H9 (cell line): ENCODE measurements around the gene ARCN1. TPM values are rescaled to one million over a fixed set of nuclear protein-coding genes. Genes with fewer than 3 reads are reported as not detected.

Experiments
- DNase-seq: peaks from one replicate; pipeline ENCODE4 v3.0.0-alpha.2; 2017
- H2AFZ ChIP-seq: one replicate; pipeline ENCODE4 v1.6.1; 2013; ENCODE audit warnings: mild to moderate bottlenecking, low read length, control low read depth, moderate library complexity
- H2AK5ac ChIP-seq: 2 replicates; pipeline ENCODE4 v1.6.1; 2013; ENCODE audit warnings: low read length, control low read depth, mixed read lengths; ENCODE audit not compliant: insufficient read length
- H2BK120ac ChIP-seq: one replicate; pipeline ENCODE4 v1.6.1; 2013; ENCODE audit warnings: low read depth, mild to moderate bottlenecking, low read length, control low read depth, inconsistent platforms; ENCODE audit not compliant: poor library complexity, severe bottlenecking
- H2BK12ac ChIP-seq: 2 replicates; pipeline ENCODE4 v1.6.1; 2013; ENCODE audit warnings: low read length, control low read depth, mixed read lengths, low read depth; ENCODE audit not compliant: insufficient read length
- H2BK15ac ChIP-seq: 2 replicates; pipeline ENCODE4 v1.6.1; 2013; ENCODE audit warnings: low read depth, low read length, control low read depth
- H2BK20ac ChIP-seq: one replicate; pipeline ENCODE4 v1.6.1; 2013; ENCODE audit warnings: low read depth, mild to moderate bottlenecking, low read length, control low read depth, inconsistent platforms; ENCODE audit not compliant: poor library complexity, severe bottlenecking
- H2BK5ac ChIP-seq: 2 replicates; pipeline ENCODE4 v1.6.1; 2013; ENCODE audit warnings: low read length, control low read depth, mixed read lengths; ENCODE audit not compliant: insufficient read length
- H3K14ac ChIP-seq: 2 replicates; pipeline ENCODE4 v1.6.1; 2013; ENCODE audit warnings: low read length, control low read depth; ENCODE audit not compliant: insufficient read depth
- H3K18ac ChIP-seq: 2 replicates; pipeline ENCODE4 v1.6.1; 2013; ENCODE audit warnings: low read depth, mild to moderate bottlenecking, mixed read lengths, low read length, control low read depth; ENCODE audit not compliant: insufficient read length
- H3K23ac ChIP-seq: 2 replicates; pipeline ENCODE4 v1.6.1; 2013; ENCODE audit warnings: low read length, control low read depth, mixed read lengths, low read depth; ENCODE audit not compliant: insufficient read length
- H3K23me2 ChIP-seq: 2 replicates; pipeline ENCODE4 v1.6.1; 2013; ENCODE audit warnings: low read depth, mild to moderate bottlenecking, mixed read lengths, low read length, control low read depth; ENCODE audit not compliant: insufficient read length, poor library complexity, severe bottlenecking
- H3K27ac ChIP-seq: 2 replicates; pipeline ENCODE4 v1.5.1; 2013; ENCODE audit warnings: low read length, control low read depth, mixed read lengths, low read depth; ENCODE audit not compliant: insufficient read length
- H3K27me3 ChIP-seq: 2 replicates; pipeline ENCODE4 v1.6.1; 2013; ENCODE audit warnings: low read length, control low read depth, inconsistent platforms; ENCODE audit not compliant: insufficient read depth
- H3K4ac ChIP-seq: 2 replicates; pipeline ENCODE4 v1.6.1; 2013; ENCODE audit warnings: low read depth, mild to moderate bottlenecking, control low read depth, inconsistent platforms, low read length, moderate library complexity
- H3K4me1 ChIP-seq: 2 replicates; pipeline ENCODE4 v1.6.1; 2013; ENCODE audit warnings: low read length, control low read depth, inconsistent platforms; ENCODE audit not compliant: insufficient read depth
- H3K4me2 ChIP-seq: 2 replicates; pipeline ENCODE4 v1.6.1; 2013; ENCODE audit warnings: low read length, control low read depth, mixed read lengths; ENCODE audit not compliant: insufficient read length, insufficient read depth
- H3K56ac ChIP-seq: 2 replicates; pipeline ENCODE4 v1.6.1; 2013; ENCODE audit warnings: low read depth, mild to moderate bottlenecking, mixed read lengths, low read length, control low read depth; ENCODE audit not compliant: insufficient read length
- H3K79me1 ChIP-seq: 2 replicates; pipeline ENCODE4 v1.6.1; 2013; ENCODE audit warnings: low read depth, mild to moderate bottlenecking, moderate library complexity, low read length, control low read depth, inconsistent platforms; ENCODE audit not compliant: insufficient read depth, poor library complexity, severe bottlenecking
- H3K79me2 ChIP-seq: 2 replicates; pipeline ENCODE4 v1.6.1; 2013; ENCODE audit warnings: low read length, control low read depth, inconsistent platforms; ENCODE audit not compliant: insufficient read depth
- H3K9ac ChIP-seq: 2 replicates; pipeline ENCODE4 v1.6.1; 2013; ENCODE audit warnings: low read length, control low read depth, mixed read lengths; ENCODE audit not compliant: insufficient read length; ENCODE audit errors: extremely low read depth
- H3K9me3 ChIP-seq: one replicate; pipeline ENCODE4 v1.6.1; 2013; ENCODE audit warnings: low read depth, low read length, inconsistent platforms; ENCODE audit not compliant: control insufficient read depth
- H3T11ph ChIP-seq: one replicate; pipeline ENCODE4 v1.6.1; 2013; ENCODE audit warnings: mild to moderate bottlenecking, low read length, control low read depth, inconsistent platforms
- H4K20me1 ChIP-seq: one replicate; pipeline ENCODE4 v1.6.1; 2013; ENCODE audit not compliant: control insufficient read depth, insufficient read length, insufficient read depth
- H4K5ac ChIP-seq: 2 replicates; pipeline ENCODE4 v1.6.1; 2013; ENCODE audit warnings: low read depth, mild to moderate bottlenecking, mixed read lengths, low read length, control low read depth; ENCODE audit not compliant: insufficient read length
- H4K8ac ChIP-seq: replicated peaks from 2 replicates; pipeline ENCODE4 v1.6.1; 2013; ENCODE audit warnings: low read length, control low read depth, mixed read lengths, low read depth; ENCODE audit not compliant: insufficient read length
- H4K91ac ChIP-seq: 2 replicates; pipeline ENCODE4 v1.6.1; 2013; ENCODE audit warnings: low read depth, mild to moderate bottlenecking, moderate library complexity, mixed read lengths, low read length, control low read depth; ENCODE audit not compliant: insufficient read length
- H3K27ac Mint-ChIP-seq, 3 experiments: 2 replicates in 2 of 3; 3 replicates in 1 of 3; pipeline ENCODE4 v1.8.0; 2020 to 2021; ENCODE audit warnings: mixed read lengths in 3 of 3, mild to moderate bottlenecking in 1 of 3, moderate library complexity in 1 of 3
- H3K27me3 Mint-ChIP-seq: 2 replicates; pipeline ENCODE4 v1.8.0; 2021; ENCODE audit warnings: low read depth, mild to moderate bottlenecking, moderate library complexity, mixed read lengths
- H3K36me3 Mint-ChIP-seq, 3 experiments: 2 replicates in 2 of 3; 3 replicates in 1 of 3; pipeline ENCODE4 v1.8.0; 2020 to 2021; ENCODE audit warnings: low read depth in 3 of 3, mixed read lengths in 3 of 3; ENCODE audit not compliant: insufficient read depth in 1 of 3
- H3K4me1 Mint-ChIP-seq, 2 experiments: 2 replicates each; pipeline ENCODE4 v1.8.0; 2020; ENCODE audit warnings: mixed read lengths in 2 of 2
- H3K4me3 Mint-ChIP-seq, 2 experiments: 2 replicates in 1 of 2; 3 replicates in 1 of 2; pipeline ENCODE4 v1.8.0; 2020 to 2021; ENCODE audit warnings: mild to moderate bottlenecking in 2 of 2, mixed read lengths in 2 of 2, moderate library complexity in 1 of 2
- H3K9me3 Mint-ChIP-seq, 2 experiments: 2 replicates in 1 of 2; 3 replicates in 1 of 2; pipeline ENCODE4 v1.8.0; 2020; ENCODE audit warnings: mild to moderate bottlenecking in 2 of 2, mixed read lengths in 2 of 2, moderate library complexity in 1 of 2
- CTCF ChIP-seq: fragments of 200-600 bp; sonication (generic); conservative IDR thresholded peaks from 3 replicates; pipeline ENCODE4 v1.8.0; 2021; ENCODE audit warnings: antibody characterized with exemption, mild to moderate bottlenecking
- WGBS: extraction: QIAGEN DNeasy Blood & Tissue Kit; methylation state at CpG from one replicate; pipeline ENCODE4 v1.1.7; 2013; ENCODE audit warnings: missing lambda C conversion rate, low lambda C conversion rate, mixed read lengths; ENCODE audit not compliant: insufficient read length; ENCODE audit errors: extremely low coverage; 5-methylcytosine and 5-hydroxymethylcytosine counted together
- total RNA-seq: library from RNA; stranded (reverse); gene quantifications from 2 replicates; pipeline ENCODE4 v1.2.1, GENCODE V29; 2021

The ARCN1 gene
- total RNA-seq, 1 experiment from 2014 or later: 152 TPM

DNA sequence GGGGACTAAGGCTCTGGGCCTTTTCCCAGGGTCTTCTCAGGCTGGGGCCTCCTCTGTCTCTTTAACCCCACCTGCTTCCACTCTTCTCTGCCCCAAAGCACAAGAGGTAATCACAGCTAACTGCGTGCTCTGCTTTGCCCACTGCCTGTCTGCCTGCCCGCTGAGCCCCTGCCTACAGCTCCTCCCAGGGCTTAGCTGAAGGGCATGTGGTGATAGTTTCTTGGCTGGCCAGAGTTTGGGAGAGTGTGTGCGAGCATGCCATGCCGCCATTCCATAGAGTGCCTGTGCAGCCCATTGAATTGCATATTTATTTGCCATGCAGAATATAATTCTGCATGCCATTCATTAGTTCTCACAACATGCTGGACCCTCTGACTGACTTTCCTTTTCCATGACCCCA, 67.7 kb downstream of the ARCN1 start:
- H3K23ac ChIP-seq: no peak overlapping the region
- no peak overlapping the region for H2AFZ ChIP-seq
- Mint-ChIP-seq H3K4me1 (peaks cover 13 to 19% of the 10 kb centered on the region in 2 experiments), H3K27me3 (no peaks in the 10 kb centered on the region), H3K27ac (no peak overlapping the region), H3K36me3 (peaks cover 33 to 70% (median 65%) of the 10 kb centered on the region in 3 experiments), H3K4me3 (no peak overlapping the region), H3K9me3 (no peaks in the 10 kb centered on the region)
- H4K91ac ChIP-seq: no peak overlapping the region
- no CpG with 5 or more reads among the region's 4 CpGs for WGBS
- H3K27ac ChIP-seq: no peak overlapping the region
- no peak overlapping the region for H2BK5ac ChIP-seq
- H2BK120ac ChIP-seq: no peak overlapping the region
- no peak overlapping the region for H2BK20ac ChIP-seq
- no peak overlapping the region for H4K5ac ChIP-seq
- H3K23me2 ChIP-seq: peaks cover 3% of the 10 kb centered on the region
- H3K9ac ChIP-seq: no peak overlapping the region
- H3K18ac ChIP-seq: no peak overlapping the region
- H3K79me1 ChIP-seq: no peaks in the 10 kb centered on the region
- H3T11ph ChIP-seq: no peak overlapping the region
- no peak overlapping the region for H3K4ac ChIP-seq
- H4K8ac ChIP-seq: no peak overlapping the region
- H2BK15ac ChIP-seq: no peak overlapping the region
- H3K56ac ChIP-seq: no peak overlapping the region
- H3K4me1 ChIP-seq: peaks cover 5% of the 10 kb centered on the region; the same call in 1 of the 2 replicates
- no peaks in the 10 kb centered on the region for H3K9me3 ChIP-seq
- TF ChIP-seq CTCF: no peak
- no peak overlapping the region for H2BK12ac ChIP-seq
- H3K14ac ChIP-seq: no peak overlapping the region
- H2AK5ac ChIP-seq: no peak overlapping the region
- H4K20me1 ChIP-seq: no peaks in the 10 kb centered on the region
- H3K4me2 ChIP-seq: no peak overlapping the region
- no peaks in the 10 kb centered on the region for H3K27me3 ChIP-seq
- no peak for DNase-seq
- no peaks in the 10 kb centered on the region for H3K79me2 ChIP-seq
